ENCODE measurements around the gene MRPL51.
"Not testable (repeated sequence)": the region's sequence is repeated elsewhere in the genome, so short reads cannot be mapped to it uniquely, and the experiment has no call there.

MRPL51 gene

DNA sequence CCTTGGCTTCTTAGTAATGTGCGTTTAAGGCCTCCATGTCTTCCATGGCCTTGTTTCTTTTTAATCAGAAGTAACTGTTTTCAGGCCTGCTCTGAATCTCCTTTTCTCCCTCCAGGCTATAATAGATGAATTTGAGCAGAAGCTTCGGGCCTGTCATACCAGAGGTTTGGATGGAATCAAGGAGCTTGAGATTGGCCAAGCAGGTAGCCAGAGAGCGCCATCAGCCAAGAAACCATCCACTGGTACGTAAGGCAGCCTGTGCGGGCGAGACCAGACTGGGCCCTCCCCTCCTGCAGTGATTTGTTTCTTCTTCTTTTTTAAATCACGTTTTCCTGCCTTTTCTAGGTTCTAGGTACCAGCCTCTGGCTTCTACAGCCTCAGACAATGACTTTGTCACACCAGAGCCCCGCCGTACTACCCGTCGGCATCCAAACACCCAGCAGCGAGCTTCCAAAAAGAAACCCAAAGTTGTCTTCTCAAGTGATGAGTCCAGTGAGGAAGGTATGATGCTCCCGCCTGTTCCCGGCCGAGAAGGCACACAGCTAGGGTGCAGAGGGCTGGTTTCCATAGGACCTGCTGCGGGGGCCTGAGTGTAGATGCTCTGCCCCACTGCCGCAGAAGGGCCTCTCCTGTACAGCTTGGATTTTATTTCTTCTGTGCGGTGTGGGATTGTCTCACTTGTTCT is 37.7 kb upstream of the MRPL51 start:
- no peak for DNase-seq

DNA sequence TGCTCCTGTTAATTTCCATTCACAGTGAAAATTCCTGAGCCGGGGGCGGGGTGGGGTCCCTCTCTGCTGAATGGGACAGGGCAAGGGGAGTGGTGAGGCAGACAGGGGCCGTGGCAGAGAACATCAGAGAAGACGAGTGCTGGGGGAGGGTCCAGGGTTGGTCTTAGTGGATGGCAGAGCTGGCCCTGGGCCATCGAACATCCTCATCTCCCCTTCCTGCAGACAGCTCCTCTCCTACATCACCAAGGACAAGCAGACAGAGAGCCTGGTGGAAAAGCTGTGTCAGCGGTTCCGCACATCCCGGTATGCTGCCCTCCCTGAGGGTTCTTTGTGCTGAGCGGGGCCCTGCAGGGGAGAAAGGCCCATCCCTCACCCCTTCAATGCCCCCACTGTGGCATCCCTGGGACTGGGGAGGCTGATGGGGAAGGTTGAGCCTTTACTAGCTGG is 36.3 kb upstream of the MRPL51 start:
- DNase-seq, result no peak

- no peak for DNase-seq
These were observed 35.6 kb upstream of the MRPL51 start for GRCh38 chr12:6528539-6529235.

- no peak for DNase-seq
These were observed 34.6 kb upstream of the MRPL51 start for GRCh38 chr12:6527711-6528110.

DNA sequence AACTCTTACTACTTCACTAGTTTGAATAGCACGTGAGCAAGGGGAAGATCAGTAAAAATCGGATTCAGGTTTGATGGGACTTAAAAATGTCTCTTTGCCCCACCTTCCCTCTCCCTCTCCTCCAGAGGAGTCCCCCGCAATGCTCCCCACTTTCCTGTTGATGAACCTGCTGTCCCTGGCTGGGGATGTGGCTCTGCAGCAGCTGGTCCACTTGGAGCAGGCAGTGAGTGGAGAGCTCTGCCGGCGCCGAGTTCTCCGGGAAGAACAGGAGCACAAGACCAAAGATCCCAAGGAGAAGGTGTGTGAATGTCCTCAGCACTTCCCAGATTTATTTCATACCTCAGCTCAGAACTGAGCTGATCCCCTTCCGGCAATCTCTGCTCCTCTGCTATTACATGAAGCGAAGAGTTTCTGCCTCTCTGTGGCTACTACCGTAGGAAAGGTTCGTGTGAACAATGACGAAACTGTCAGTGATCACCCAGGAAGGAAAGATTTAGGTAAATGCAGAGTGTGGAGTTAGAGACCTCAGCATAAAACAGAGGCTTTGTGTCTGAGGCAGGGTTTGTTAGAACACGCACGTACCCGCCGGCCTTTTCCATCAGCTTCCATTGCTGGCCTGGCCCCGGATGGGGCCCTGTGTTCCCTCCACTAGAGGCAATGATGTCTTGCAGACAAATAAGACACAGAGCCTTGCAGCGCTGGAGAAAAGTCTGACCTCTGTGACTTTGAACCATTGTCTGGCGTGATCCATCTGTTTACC is 33.9 kb upstream of the MRPL51 start:
- no peak for DNase-seq

- no peak for DNase-seq
These were observed 33.1 kb upstream of the MRPL51 start for GRCh38 chr12:6526201-6526600.

DNA sequence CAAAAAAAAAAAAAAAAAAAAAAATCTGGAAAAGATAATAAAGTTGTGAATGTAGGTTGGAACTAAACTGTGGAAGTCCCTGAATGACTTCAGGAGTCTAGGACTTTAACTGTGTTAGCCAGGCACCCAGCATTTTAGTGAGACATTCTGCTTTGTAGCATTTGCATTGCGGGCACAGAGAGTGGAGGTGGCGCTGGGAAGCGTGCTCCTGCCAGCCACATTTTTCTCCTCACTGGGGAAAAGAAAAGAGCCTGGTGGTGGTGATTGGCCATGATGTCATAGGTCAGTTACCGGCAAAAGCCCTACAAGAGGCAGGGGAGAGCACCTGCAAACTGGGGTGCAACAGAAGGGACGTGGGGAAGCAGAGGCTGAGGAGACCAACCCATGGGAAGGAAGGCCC is 31.6 kb upstream of the MRPL51 start:
- no peak for DNase-seq

- DNase-seq, result no peak
These were observed 30.6 kb upstream of the MRPL51 start for GRCh38 chr12:6523708-6524107.

GRCh38 chr12:6522193-6522592 is 29.1 kb upstream of the MRPL51 start:
- DNase-seq, result no peak

GRCh38 chr12:6520186-6520585 is 27.1 kb upstream of the MRPL51 start:
- no peak for DNase-seq

GRCh38 chr12:6508087-6508486 is 15.0 kb upstream of the MRPL51 start:
- DNase-seq, result no peak

DNA sequence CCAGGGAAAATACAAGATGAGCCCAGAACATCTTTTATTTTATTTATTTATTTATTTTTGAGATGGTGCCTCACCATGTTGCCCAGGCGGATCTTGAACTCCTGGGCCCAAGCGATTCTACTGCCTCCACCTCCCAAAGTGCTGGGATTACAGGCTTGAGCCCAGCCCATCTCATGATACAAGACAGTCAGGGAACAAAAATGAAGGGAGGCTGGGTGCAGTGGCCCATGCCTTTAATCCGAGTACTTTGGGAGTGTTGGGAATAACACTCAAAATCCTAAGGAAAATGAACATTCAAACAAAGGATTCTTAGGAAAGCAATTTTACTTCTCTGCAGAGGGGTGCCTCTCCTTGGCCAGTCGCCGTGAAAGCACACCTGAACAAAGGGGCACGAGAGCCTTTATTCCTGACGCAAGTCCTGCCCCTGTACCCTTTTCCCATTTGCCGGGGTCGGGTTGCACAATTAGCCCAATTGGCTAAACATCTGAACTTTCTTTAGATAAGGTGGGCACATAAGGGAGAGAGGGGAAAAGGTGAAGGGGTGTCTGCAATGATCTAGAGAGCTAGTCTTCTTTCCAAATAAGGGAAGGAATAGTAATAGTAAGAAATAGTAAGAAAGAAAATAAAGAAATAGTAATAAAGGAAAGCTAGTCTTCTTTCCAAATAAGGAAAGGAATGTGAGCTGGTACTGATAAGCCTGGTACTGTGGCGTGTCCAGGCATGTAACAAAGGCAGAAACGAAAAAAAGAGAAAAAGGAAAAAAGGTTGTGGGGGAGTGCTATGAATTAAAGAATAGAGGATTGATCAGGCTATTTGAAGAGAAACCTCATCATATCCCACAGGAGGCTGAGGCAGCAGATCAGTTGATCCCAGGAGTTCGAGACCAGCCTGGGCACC is 14.3 kb upstream of the MRPL51 start:
- no peak for DNase-seq

DNA sequence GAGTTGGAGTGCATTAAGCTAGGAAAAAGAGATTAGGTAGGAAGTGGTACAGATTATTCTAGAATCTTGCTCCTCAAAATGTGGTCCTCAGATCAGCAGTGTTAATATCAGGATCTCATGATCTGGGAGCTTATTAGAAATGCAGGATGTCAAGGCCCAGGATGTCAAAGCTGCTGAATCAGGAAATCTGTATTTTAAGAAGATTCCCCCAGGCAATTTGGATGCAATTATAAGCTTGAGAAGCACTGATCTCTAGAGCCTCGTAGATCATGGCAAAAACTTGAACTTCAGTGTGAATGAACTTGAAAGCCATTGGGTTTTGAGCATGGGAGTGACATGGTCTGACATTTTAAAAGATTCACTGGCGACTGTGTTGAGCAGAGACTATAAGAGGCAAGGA is 7.4 kb upstream of the MRPL51 start:
- DNase-seq, result no peak

- not testable (repeated sequence) for DNase-seq
These were observed 4.2 kb upstream of the MRPL51 start for GRCh38 chr12:6497291-6497690.

GRCh38 chr12:6494968-6495367 is 1.9 kb upstream of the MRPL51 start:
- DNase-seq, result no peak

GRCh38 chr12:6494258-6494743 is 1.2 kb upstream of the MRPL51 start:
- DNase-seq, result no peak

DNA sequence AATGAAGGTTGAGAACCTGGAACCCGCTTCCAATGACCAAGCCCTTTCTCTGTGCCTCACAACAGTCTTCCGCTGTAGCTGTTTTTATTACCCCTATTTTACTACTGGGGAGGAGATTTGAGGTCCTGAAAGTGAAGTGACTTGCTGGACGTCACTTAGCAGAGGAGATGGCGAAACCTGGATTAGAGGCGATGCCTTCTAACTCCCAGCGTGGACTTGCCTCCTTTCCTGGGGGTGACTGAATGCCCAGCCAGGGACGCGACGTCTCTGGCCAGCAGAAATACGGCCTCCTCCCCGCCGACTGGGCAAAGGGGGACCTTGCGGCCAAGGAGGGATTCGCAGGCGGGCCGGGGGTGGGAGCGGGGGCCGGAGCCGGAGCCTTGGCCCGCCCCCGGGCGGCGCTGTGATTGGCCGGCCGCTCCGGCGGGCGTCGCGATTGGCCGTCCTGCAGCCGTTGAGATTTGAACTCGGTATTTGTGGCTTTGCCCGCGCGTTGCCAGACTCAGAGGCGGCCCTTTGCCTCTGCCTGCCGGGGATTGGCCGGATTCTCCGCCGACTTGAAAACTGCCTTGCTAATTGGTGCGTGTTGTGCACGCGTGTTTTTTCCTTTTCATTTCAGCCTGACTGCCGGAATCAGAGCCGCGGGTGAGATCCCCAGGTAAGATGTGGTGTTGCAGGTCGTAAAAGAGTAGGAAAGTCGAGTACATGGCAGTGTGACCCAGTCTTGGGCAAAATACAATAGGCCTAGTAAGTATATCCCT is 615 bp upstream of the MRPL51 start, which contains the start of gene NCAPD2:
NCAPD2 (plus strand) TSS at position 606 of the 761 bp plus-strand sequence. CDS start 997 bp downstream, outside the sequence.
- peak; percentile 95 for DNase-seq

GRCh38 chr12:6490673-6491072 is 2.4 kb downstream of the MRPL51 start:
- DNase-seq, result not testable (repeated sequence)

- no peak for DNase-seq
These were observed 3.6 kb downstream of the MRPL51 start for GRCh38 chr12:6489449-6489848.

DNA sequence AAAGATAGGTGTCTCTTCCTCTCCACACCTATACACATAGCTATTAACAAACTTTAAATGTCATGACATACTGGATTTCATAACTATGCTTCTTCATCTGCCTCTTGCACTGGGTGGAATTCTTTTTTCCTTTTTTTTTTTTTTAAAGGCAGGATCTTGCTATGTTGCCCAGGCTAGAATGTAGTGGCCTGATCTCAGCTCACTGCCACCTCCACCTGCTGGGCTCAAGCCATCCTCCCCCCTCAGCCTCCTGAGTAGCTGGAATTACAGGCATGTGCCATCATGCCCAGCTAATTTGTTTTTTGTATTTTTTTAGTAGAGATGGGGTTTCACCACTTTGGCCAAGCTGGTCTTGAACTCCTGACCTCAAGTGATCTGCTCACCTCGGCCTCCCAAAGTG is 4.8 kb downstream of the MRPL51 start:
- no peak for DNase-seq

GRCh38 chr12:6478416-6478815 is 14.6 kb downstream of the MRPL51 start:
- no peak for DNase-seq

All from NCI-H1436 (cell line).